Measurements from ENCODE around the gene TJAP1. TPM values are rescaled to one million over a fixed set of nuclear protein-coding genes. Genes with fewer than 3 reads are reported as not detected.

Gene TJAP1, protein sequence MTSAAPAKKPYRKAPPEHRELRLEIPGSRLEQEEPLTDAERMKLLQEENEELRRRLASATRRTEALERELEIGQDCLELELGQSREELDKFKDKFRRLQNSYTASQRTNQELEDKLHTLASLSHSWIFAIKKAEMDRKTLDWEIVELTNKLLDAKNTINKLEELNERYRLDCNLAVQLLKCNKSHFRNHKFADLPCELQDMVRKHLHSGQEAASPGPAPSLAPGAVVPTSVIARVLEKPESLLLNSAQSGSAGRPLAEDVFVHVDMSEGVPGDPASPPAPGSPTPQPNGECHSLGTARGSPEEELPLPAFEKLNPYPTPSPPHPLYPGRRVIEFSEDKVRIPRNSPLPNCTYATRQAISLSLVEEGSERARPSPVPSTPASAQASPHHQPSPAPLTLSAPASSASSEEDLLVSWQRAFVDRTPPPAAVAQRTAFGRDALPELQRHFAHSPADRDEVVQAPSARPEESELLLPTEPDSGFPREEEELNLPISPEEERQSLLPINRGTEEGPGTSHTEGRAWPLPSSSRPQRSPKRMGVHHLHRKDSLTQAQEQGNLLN
- 24.7 TPM for total RNA-seq

DNA sequence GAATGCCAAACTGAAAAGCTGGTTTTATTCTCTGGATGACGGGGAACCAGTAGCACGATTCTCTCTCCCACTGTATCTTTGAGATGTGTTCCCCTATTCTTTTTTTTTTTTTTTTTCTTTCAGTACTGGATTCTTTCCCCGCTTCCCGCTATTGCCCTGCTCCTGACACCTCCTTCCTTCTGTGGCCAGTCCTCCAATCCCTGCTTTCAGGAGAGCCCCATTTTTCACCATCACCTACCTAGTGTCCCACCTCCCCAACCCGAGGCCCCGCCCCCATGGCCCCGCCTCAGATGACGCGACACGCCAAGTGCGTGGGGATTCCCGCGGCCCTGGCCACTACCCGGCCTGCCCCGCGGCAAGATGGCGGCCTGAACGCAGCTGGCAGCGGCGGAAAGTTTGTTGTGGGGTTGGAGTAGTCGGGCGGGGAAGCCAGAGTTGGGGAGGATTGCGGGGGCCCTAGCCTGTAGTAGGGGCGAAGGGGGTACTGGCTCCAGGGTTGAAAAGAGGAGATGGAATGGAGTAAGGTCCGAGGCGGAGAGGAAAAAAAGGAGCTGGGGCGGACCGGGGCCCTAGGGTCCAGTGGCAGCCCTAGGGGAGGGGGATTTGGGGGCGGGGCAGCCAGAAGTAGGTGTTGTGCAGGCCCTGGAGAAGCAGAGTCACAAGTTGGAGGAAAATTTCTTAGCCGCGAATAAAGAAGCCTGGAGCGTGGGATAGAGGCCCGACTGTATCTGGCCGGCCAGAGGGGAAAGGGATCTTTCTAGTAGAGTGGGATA is at the start of gene TJAP1:
Gene TJAP1 (plus strand): TSS at position 336 of the 773 bp plus-strand sequence. CDS start 21,432 bp downstream, outside the sequence.

DNA sequence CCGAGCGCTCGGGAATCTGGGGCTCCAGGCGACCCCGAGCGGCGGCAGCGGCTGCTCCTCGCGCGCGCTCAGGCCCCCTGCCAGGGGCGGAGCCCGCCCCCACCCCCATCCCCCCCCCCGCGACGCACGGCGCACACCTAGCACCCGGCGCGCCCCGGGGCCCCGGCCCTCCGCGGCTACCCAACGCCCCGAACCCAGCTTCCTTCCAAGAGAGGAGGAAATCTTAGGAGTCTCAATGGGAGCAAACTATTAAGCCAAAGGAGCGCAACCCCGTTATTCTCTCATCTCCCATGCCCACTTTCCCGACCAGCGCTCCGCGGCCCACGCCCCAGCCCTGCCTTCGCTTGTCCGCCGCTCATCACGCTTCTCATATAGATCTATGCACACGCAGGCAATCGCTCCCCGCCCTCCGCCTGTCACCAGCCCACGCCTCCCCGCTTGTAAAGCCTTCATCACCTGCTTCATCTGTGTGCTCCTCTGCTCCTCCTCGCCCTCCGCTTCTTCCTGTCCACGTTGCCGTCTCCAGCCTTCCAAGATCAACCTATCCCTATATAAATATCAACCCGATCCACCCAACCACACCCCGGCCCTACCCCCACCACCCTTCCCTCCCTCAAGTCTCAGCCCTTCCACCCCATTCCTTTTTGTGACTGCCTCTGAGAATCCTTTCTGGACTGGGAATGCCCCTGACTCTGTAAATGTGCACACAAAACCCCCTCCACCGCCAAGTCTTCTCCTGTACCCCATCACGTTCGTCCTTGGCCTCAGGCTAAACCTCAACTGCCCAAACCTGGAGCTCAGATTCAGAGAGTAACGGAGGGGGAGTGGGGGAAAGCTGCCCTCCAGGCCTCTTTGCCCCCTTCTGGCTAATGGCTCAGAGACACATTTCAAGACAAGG is 21.6 kb upstream of the TJAP1 start, which contains the start of gene DLK2:
Gene DLK2 (minus strand): TSS at position 18 of the 898 bp plus-strand sequence. CDS start 723 bp downstream, outside the sequence.

GRCh38 chr6:43509984-43510826 is 32.8 kb downstream of the TJAP1 start, which contains the start of gene LRRC73:
LRRC73 (minus strand) TSS chr6:43510346; CDS start chr6:43509785, 561 bp downstream.

DNA sequence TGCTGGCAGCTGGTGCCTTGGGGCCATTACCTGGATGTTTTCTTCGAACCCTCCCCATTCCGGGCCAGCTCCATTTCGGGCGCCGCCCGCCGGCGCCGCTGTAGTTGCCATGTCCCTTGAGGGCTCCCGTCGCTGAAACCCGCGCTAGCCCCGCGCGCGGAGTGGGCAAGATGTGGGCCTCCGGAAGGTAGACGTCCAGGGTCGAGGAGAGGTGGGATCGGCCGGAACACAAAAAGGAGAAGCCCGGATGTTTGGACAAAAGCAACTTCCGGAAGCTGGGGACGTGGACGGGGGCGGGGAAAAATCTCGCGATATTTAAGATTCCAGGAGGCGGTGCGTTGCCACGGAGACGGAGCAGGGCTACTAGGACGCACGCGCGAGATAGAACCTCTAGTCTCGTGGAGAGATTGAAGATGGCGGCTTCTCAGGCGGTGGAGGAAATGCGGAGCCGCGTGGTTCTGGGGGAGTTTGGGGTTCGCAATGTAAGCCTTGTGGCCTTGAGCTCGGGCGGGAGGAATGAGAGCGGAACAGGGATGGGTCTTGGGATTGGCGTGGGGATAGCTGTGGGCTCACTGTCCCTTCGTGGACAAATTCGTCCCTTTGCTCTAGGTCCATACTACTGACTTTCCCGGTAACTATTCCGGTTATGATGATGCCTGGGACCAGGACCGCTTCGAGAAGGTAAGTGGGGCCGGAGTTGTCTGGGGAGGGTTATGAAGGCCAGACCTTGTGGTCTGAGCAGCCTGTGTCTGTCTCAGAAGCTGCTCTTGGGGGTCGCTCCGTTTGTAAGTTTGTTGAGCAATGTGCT is 39.5 kb downstream of the TJAP1 start, which contains the start of the genes POLR1C and YIPF3:
Gene POLR1C (plus strand): TSS at position 393 of the 808 bp plus-strand sequence. CDS start 21 bp downstream, at position 414.
Gene YIPF3 (minus strand): TSS at position 230 of the 808 bp plus-strand sequence. CDS start 119 bp downstream, at position 111.

Other genes with a start within 250 kb of the TJAP1 start
- gene DNPH1, start 248.1 kb upstream of the TJAP1 start, total RNA-seq: 34.7 TPM
- 4.6 TPM for gene TTBK1, start 234.1 kb upstream of the TJAP1 start, total RNA-seq
- gene SLC22A7, start 179.3 kb upstream of the TJAP1 start, total RNA-seq: not detected
- gene CRIP3, start 168.7 kb upstream of the TJAP1 start, total RNA-seq: not detected
- gene ZNF318, start 107.9 kb upstream of the TJAP1 start, total RNA-seq: 31.2 TPM
- gene ABCC10, start 50.0 kb upstream of the TJAP1 start, total RNA-seq: 18.3 TPM
- gene DLK2, start 22.0 kb upstream of the TJAP1 start, total RNA-seq: 2.6 TPM
- 0.99 TPM for gene LRRC73, start 32.8 kb downstream of the TJAP1 start, total RNA-seq
- 118 TPM for gene YIPF3, start 39.4 kb downstream of the TJAP1 start, total RNA-seq
- 34.3 TPM for gene POLR1C, start 39.5 kb downstream of the TJAP1 start, total RNA-seq
- 31.7 TPM for gene XPO5, start 98.5 kb downstream of the TJAP1 start, total RNA-seq
- 18.2 TPM for gene POLH, start 98.6 kb downstream of the TJAP1 start, total RNA-seq
- 46.9 TPM for gene GTPBP2, start 151.7 kb downstream of the TJAP1 start, total RNA-seq
- gene MAD2L1BP, start 158.3 kb downstream of the TJAP1 start, total RNA-seq: 37.4 TPM
- gene RSPH9, start 167.5 kb downstream of the TJAP1 start, total RNA-seq: 1.7 TPM
- 35.5 TPM for gene MRPS18A, start 210.2 kb downstream of the TJAP1 start, total RNA-seq